ENCODE measurements around the gene KIFBP. TPM values are rescaled to one million over a fixed set of nuclear protein-coding genes. Genes with fewer than 3 reads are reported as not detected.

The KIFBP gene
- total and polyA plus RNA-seq, 9 of the 15 experiments (the other 6 are each of a cell fraction or from before 2014, with no cell fraction given): 5.6 to 23.2 (median 14.8) TPM

- H3K9ac ChIP-seq (ENCODE audit: insufficient read depth in 1 of 2, low read depth in 2 of 2, low read length in 2 of 2): no peak overlapping the region
- ATAC-seq (no peak), DNase-seq (ENCODE audit: extremely low read depth in 1 of 4, low spot score in 3 of 4) (no peak), FAIRE-seq (no peak)
- 74% methylated on average over 6 of the region's 6 CpGs for WGBS (ENCODE audit: insufficient coverage, low coverage, missing lambda C conversion rate)
- H3K9me3 ChIP-seq (replicated peaks; ENCODE audit: control insufficient read depth, insufficient read depth, low read depth, low read length): no peaks in the 10 kb centered on the region
- H2AFZ ChIP-seq (ENCODE audit: low read depth, low read length): no peak overlapping the region
- no peaks in the 10 kb centered on the region for H3K27me3 ChIP-seq (ENCODE audit: control insufficient read depth in 2 of 2, insufficient read depth in 2 of 2, low read length in 2 of 2)
- no peak overlapping the region for H3K27ac ChIP-seq (ENCODE audit: extremely low read depth, low read depth, low read length)
- in situ Hi-C loops (cut with MboI) (no loop called here), intact Hi-C loops (cut with micrococcal nuclease) (loop anchor here (1.0 to 5.0 kb wide), 4 partner anchors 87 to 406 kb away; no protein-coding TSS in a partner anchor)
- no peak overlapping the region for H3K4me2 ChIP-seq (ENCODE audit: insufficient read depth, low read length)
- BruUV-seq (replicated peaks): no TSS peak
- no peaks in the 10 kb centered on the region for H3K79me2 ChIP-seq (ENCODE audit: control insufficient read depth, insufficient read depth, low read length)
- H3K4me1 ChIP-seq (replicated peaks in 1 of 2; ENCODE audit: control insufficient read depth in 2 of 2, insufficient read depth in 2 of 2, low read length in 2 of 2): no peaks in the 10 kb centered on the region
- ChIA-PET CTCF (ENCODE audit: low intra/inter-chr PET ratio) (interaction anchor here (0.7 to 6.2 kb wide), 4 partner anchors 87 to 407 kb away, joined by 3 to 84 read pairs (median 14); partner anchors contain the start of gene VPS26A), POLR2A (interaction anchor here (0.6 to 1.9 kb wide), 4 partner anchors 9 to 171 kb away, joined by 3 to 15 read pairs (median 5); no protein-coding TSS in a partner anchor)
- H4K20me1 ChIP-seq (replicated peaks; ENCODE audit: control insufficient read depth, insufficient read depth, low read length): no peaks in the 10 kb centered on the region
- H3K4me3 ChIP-seq: no peak overlapping the region
- TF ChIP-seq CEBPB (tag; IDR thresholded peaks at IDR 0.05) (no peak), RBM14 (IDR thresholded peaks at IDR 0.05; ENCODE audit: borderline replicate concordance, insufficient read depth, low read depth, low read length) (no peak), NFXL1 (CRISPR knock-in tag; IDR thresholded peaks at IDR 0.05) (no peak)
- H3K9me1 ChIP-seq (ENCODE audit: control insufficient read depth, insufficient read depth, low read length): no peaks in the 10 kb centered on the region
- peaks cover 40% of the 10 kb centered on the region for H3K36me3 ChIP-seq (ENCODE audit: control insufficient read depth, insufficient read depth, low read length)
Observed at GRCh38 chr10:69005704-69006485, 17.3 kb downstream of the KIFBP start.

- Histone ChIP-seq H2AFZ (ENCODE audit: low read depth, low read length) (no peak overlapping the region), H3K27ac (ENCODE audit: extremely low read depth, low read depth, low read length) (no peak overlapping the region), H3K36me3 (ENCODE audit: control insufficient read depth, insufficient read depth, low read length) (peaks cover 41% of the 10 kb centered on the region), H3K9ac (ENCODE audit: insufficient read depth in 1 of 2, low read depth in 2 of 2, low read length in 2 of 2) (no peak overlapping the region), H3K27me3 (ENCODE audit: control insufficient read depth in 2 of 2, insufficient read depth in 2 of 2, low read length in 2 of 2) (no peaks in the 10 kb centered on the region), H3K79me2 (ENCODE audit: control insufficient read depth, insufficient read depth, low read length) (no peaks in the 10 kb centered on the region), H3K4me1 (replicated peaks in 1 of 2; ENCODE audit: control insufficient read depth in 2 of 2, insufficient read depth in 2 of 2, low read length in 2 of 2) (no peaks in the 10 kb centered on the region), H3K9me1 (ENCODE audit: control insufficient read depth, insufficient read depth, low read length) (no peaks in the 10 kb centered on the region), H3K9me3 (replicated peaks; ENCODE audit: control insufficient read depth, insufficient read depth, low read depth, low read length) (no peaks in the 10 kb centered on the region), H3K4me3 (no peak overlapping the region), H4K20me1 (replicated peaks; ENCODE audit: control insufficient read depth, insufficient read depth, low read length) (no peaks in the 10 kb centered on the region), H3K4me2 (ENCODE audit: insufficient read depth, low read length) (no peak overlapping the region)
- BruUV-seq (replicated peaks): no TSS peak
- intact Hi-C loops (cut with micrococcal nuclease) (loop anchor here (5.0 kb wide), 2 partner anchors 385 to 405 kb away; no protein-coding TSS in a partner anchor), in situ Hi-C loops (cut with MboI) (no loop called here)
- FAIRE-seq: no peak
- 77% methylated on average over 3 of the region's 3 CpGs for WGBS (ENCODE audit: insufficient coverage, low coverage, missing lambda C conversion rate)
- ChIA-PET POLR2A (interaction anchor here (1.2 kb wide), 1 partner anchor 13 kb away, joined by 4 read pairs; no protein-coding TSS in a partner anchor), CTCF (ENCODE audit: low intra/inter-chr PET ratio) (interaction anchor here (6.2 kb wide), 1 partner anchor 86 kb away, joined by 84 read pairs; no protein-coding TSS in a partner anchor)
- DNase-seq (ENCODE audit: extremely low read depth in 1 of 4, low spot score in 3 of 4): no peak
- ATAC-seq: no peak
- no peak for TF ChIP-seq RNF219 (CRISPR knock-in tag; IDR thresholded peaks at IDR 0.05)
- TF ChIP-seq CTCFL (IDR thresholded peaks at IDR 0.05; ENCODE audit: borderline replicate concordance, insufficient read depth, low read depth, low read length, poor library complexity, severe bottlenecking): no peak
- no peak for TF ChIP-seq CEBPB (tag; IDR thresholded peaks at IDR 0.05)
- TF ChIP-seq RB1 (IDR thresholded peaks at IDR 0.05; ENCODE audit: low read depth): no peak
- TF ChIP-seq PTTG1 (tag; IDR thresholded peaks at IDR 0.05; ENCODE audit: low read depth): no peak
Observed at GRCh38 chr10:69007260-69007659, 18.7 kb downstream of the KIFBP start.

Measured in K562 (cell line).